HG03108 (cell line): ENCODE data around the gene DFFB.

Source experiments
- ATAC-seq: cut with Tn5 transposase; IDR thresholded peaks from one replicate; pipeline ENCODE4 v1.9.1; 2021; ENCODE audit warnings: moderate library complexity; ENCODE audit not compliant: unreplicated experiment

Gene DFFB

DNA sequence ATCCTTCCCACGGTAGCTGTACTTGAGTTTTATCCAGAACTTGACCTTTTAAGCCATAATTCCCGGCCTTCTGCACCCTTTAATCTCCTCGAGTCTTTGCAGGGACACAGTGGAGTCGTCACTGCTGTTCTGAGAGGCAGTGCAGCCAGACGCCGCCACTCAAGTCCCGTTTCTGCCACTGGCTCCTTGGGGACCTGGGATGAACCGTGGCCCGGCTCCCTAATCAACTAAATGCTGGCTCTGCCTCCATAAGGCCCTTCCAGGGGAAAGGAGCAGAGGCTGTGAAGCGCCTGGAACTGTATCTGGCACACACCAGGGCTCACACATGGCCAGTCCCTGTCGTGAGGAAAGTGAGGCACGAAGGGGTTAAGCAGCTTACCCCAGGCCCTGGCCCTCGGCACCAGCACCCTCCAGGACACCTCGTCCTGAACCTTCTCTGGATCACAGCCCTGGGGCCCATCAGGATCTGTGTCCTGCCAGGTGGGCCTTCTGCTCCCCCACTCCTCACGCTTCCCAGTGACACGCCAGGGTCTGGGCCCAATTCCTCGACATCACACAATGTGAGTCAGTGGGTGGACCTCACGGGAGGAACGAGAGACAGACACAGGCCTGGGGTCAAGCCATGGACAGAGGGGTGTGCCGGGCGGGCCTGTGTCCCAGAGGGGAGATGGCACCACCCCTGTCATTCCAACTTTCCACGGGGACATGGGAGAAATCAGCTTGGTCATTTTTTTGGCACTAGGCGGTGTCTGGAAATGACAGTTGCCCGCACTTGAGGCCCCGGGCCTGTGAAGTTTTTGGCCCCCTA is 66.3 kb downstream of the DFFB start:
- no peak for ATAC-seq

DNA sequence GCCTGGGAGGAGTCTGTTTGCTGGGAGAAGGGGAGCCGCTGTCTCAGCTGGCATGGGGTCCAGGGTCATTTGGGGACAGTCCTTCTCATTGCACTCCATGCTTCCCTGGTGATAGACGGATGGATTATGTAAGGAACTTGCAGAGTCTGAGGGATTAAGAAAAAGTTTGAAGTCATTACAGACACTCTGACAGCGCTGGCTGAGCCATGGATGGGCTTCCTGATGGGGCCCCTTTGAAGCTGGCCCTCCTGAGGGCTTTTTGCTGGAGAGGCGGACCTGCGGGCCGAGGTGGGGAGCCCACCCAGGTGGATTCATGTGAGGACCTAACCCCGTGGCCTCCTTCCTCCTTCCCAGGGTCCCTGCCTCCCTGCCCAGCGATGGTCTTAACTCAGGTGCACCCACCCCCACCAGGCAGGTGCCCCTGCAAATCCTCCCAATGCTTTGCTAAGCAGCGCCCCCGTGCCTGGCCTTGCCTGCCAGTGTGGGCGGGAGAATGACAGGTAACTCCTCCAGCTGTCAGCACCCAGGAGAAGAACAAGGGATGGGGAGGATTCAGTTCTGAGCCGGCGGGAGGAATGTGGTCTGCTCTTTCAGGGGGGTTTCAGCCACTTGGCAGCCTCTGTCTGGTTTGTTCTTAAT is 67.0 kb downstream of the DFFB start:
- no peak for ATAC-seq

DNA sequence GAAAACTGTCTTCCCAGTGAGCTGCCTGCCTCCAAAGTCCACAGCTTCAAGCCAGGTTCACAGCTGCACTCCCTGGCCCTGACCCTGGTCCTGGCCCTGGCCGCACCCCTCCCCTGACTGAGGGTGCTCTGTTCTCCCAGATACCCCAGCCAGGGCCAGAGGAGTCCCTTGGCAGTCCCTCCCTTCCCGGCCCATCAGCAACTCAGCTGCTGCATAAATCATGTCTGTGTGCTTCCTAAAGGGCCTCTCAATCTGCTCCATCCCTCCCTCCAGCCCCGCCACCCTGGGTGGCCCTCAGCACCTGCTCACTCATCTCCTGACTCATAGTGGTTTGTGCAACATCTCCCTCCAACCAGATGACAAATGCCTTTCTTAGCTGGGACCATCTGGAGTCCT is 67.5 kb downstream of the DFFB start:
- ATAC-seq = no peak

DNA sequence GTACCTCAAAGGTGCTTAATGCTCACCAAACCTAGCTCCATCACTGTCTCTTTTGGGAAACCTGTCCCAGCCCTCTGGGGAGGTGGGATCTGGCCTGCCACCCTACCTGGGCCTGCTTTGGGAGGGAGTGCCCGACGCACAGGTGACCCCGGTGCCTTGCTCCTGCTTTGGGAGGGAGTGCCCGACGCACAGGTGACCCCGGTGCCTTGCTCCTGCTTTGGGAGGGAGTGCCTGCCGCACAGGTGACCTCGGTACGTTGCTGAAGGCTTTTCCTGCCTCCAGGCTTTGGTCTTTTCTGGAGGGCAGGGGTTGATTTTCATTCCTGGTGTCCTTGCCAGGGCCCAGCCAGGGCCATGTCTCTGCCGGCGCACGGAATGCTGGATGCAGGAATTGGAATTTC is 68.0 kb downstream of the DFFB start:
- ATAC-seq = no peak

DNA sequence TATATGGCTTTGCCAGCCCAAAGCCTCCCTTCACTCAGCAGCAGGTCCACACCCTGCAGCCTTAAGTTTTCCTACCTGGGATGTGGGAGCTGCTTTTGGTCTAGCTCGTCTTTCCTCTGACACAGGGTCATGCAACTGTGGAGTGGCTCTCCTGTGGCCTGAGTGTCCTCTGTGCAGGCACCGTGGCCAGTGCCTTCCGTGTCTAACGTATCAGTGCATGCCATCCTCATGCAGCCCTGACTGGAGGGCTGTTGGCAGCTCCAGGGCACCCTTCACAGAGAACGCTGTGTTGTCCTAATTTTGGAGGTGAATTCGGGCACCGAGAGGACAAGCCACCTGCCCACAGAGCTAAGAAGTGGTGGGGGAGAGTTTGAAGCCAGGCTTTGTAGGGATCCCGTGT is 68.5 kb downstream of the DFFB start:
- ATAC-seq = no peak

DNA sequence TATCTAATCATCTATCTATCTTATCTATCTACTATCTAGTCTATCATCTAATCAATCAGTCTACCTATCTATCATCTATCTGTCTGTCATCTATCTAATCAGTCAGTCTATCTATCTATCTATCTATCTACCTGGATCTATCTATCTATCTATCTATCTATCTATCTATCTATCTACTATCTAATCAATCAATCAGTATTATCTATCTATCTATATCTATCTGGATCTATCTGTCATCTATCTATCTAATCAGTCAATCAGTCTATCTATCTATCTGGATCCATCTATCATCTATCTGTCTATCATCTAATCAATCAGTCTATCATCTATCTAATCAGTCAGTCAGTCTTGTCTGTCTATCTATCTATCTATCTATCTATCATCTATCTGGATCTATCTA is 69.7 kb downstream of the DFFB start:
- no peak for ATAC-seq

DNA sequence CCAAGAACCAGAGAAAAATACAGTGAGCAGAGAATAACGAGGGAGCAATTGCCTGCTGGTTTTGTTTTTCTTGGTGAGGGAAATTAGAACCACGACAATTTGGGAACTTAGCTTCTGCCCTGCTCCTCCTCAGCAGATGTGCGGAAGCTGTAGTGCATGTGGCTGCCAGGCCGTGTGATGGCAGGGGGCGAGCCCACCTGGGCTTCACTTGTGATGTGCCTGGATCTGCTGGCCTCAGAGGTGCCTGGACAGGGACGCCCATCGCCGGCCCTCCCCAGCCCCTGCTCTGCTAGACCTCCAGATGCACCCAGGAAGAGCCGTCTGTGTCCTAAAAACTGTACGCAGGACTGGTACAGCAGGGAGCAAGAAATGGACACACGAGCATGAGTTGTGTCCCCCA is 71.3 kb downstream of the DFFB start:
- no peak for ATAC-seq

DNA sequence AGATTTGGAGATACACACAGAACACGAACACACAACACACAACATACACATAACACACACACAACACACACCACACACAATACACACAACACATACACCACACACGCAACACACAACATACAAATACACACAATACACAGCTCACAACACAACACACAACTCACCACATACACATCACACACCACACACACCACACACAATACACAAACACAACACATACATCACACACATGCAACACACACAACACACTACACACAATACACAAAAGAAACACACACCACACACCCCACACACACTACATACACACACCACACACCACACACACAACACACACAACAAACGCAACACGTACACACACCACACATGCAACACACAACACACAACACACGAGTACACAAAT is 71.8 kb downstream of the DFFB start:
- ATAC-seq = no peak

DNA sequence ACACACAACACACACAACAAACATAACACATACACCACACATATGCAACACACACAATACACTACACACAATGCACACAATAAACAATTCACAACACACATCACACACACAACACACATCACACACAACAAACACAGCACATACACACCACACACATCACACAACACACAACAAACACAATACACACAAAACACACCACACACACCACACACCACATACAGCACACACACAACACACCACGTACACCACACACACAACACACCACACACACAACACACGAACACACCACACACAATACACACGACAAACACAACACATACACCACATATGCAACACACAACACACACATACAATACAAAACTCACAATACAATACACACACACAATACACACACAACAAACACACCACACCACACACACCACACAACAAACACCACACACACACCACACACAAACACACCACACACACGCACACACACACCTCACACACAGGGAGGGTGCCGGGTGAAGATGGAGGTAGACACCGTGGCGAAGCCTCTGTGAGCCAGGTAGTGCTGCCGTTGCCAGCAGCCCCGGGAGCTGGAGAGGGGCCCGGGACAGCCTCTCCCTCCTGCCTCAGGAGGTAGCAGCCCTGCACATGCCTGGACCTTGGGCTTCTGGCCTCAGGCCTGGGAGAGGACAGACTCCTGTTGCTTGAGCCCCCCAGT is 73.2 kb downstream of the DFFB start:
- ATAC-seq = no peak

DNA sequence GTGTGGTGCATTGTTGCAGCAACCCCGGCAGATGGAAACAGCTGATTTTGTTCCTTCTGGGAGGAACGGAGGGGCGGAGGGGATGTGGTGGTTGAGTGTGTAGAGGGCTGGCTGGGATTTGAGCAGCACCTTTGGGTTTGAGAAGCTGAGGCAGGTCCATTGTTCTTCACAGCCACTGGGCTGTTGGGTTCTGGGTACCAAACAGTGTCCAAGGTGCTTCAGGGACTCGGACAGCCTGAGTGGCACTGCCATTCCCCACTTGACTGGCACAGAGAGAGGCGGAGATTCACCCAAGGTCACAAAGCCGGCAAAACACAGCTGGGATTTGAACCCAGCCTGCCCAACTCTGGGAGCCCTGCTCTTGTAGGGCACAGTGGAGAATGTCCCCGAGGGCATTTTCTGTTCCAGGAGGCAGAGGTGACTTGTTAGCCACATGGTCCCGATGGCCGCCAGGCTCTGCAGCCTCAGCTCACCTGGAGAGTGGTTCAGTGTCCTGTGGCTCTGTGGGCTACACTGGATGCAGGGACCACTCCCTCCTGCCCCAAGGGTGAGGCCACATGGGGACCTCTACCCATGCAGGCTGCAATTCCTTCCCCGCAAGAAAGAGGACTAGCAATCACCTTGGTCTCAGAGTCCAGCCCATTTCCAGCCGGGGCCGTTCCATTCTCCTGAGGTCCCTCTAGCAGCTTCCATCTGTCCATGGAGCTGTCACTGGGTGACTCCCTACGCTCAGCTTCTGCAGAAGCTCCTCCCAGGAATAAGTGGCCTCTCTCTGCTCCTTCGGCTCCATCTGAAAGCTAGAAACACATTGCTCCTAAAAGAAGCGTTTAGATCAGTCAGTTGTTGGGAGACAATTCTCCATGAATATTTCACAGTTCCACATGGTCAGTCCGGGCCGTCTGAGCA is 74.0 kb downstream of the DFFB start:
- ATAC-seq = no peak

DNA sequence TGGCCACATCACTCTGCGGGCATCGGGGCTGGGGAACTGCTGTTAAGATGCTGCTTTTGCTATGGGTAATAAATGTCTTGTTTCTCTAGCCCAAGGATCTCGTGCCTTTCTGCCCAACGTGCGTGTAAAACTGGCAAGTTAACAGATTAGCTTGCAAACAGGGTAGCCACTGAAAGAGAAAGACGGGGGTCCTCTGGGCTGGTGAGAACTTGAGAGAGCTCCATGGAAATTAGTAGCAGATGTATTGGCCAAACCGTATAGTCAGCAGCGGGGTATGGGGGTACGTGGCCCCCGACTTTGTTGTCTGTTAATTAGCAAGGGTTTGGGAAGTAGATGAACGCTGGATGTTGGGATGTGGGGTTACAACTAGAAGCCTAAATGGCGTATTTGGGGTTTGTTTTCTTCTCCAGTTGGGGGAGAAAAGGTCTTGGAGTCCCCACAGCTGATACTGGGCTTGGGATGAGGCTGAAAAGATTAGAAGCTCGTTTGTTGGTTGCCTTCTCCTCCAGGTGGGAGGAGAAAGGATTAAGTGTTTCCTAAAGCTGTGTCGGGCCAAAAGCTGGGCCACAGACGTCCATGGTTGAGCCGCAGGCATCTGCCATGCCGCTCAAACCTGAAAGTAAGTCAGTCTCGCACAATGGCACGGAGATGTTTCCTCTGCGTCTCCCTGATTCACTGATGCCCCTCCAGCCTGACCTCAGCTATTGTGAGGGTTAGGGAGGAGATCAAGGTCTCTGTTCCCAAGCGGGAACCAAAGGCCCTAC is 75.1 kb downstream of the DFFB start:
- no peak for ATAC-seq
